ENCODE results near the gene BACE2.

The BACE2 gene

GRCh38 chr21:41245509-41246135 is 77.7 kb downstream of the BACE2 start:
- H3K27ac ChIP-seq (ENCODE audit: low read depth, low read length) = no peak overlapping the region
- TF ChIP-seq CTCF (IDR thresholded peaks at IDR 0.05; ENCODE audit: insufficient read depth, low read length, poor library complexity, severe bottlenecking) = no peak
- no peak for TF ChIP-seq EZH2phosphoT487 (conservative IDR thresholded peaks at IDR 0.05; ENCODE audit: low read length)
- H3K4me2 ChIP-seq (ENCODE audit: low read depth, low read length, poor library complexity, severe bottlenecking) = no peak overlapping the region
- H3K9me3 ChIP-seq (ENCODE audit: insufficient read depth, low read length) = no peaks in the 10 kb centered on the region
- no peaks in the 10 kb centered on the region for H3K79me2 ChIP-seq (ENCODE audit: insufficient read depth, low read length)
- H3K9ac ChIP-seq (ENCODE audit: low read length) = no peak overlapping the region
- no peaks in the 10 kb centered on the region for H4K20me1 ChIP-seq (ENCODE audit: low read depth, low read length)
- H3K27me3 ChIP-seq (ENCODE audit: low read length) = no peaks in the 10 kb centered on the region
- no peaks in the 10 kb centered on the region for H3K36me3 ChIP-seq (ENCODE audit: low read length)
- H2AFZ ChIP-seq (ENCODE audit: low read depth, low read length, severe bottlenecking) = no peak overlapping the region
- H3K4me3 ChIP-seq (ENCODE audit: insufficient read depth, low read length, poor library complexity, severe bottlenecking) = no peak overlapping the region
- H3F3A ChIP-seq (ENCODE audit: insufficient read depth) = no peaks in the 10 kb centered on the region
- H3K9me2 ChIP-seq (replicated peaks; ENCODE audit: insufficient read depth, low read length) = no peaks in the 10 kb centered on the region

- Histone ChIP-seq H3K36me3 (ENCODE audit: low read length) (no peaks in the 10 kb centered on the region), H4K20me1 (ENCODE audit: low read depth, low read length) (no peaks in the 10 kb centered on the region), H3K4me2 (ENCODE audit: low read depth, low read length, poor library complexity, severe bottlenecking) (no peak overlapping the region), H3K9me3 (ENCODE audit: insufficient read depth, low read length) (no peaks in the 10 kb centered on the region), H3F3A (ENCODE audit: insufficient read depth) (no peaks in the 10 kb centered on the region), H3K4me3 (ENCODE audit: insufficient read depth, low read length, poor library complexity, severe bottlenecking) (no peak overlapping the region), H3K27ac (ENCODE audit: low read depth, low read length) (no peak overlapping the region), H2AFZ (ENCODE audit: low read depth, low read length, severe bottlenecking) (no peak overlapping the region), H3K27me3 (ENCODE audit: low read length) (no peaks in the 10 kb centered on the region), H3K9me2 (replicated peaks; ENCODE audit: insufficient read depth, low read length) (no peaks in the 10 kb centered on the region), H3K79me2 (ENCODE audit: insufficient read depth, low read length) (no peaks in the 10 kb centered on the region), H3K9ac (ENCODE audit: low read length) (no peak overlapping the region)
- TF ChIP-seq CTCF (IDR thresholded peaks at IDR 0.05; ENCODE audit: insufficient read depth, low read length, poor library complexity, severe bottlenecking) (no peak), EZH2phosphoT487 (conservative IDR thresholded peaks at IDR 0.05; ENCODE audit: low read length) (no peak)
These were observed 78.8 kb downstream of the BACE2 start for GRCh38 chr21:41246808-41247207.

GRCh38 chr21:41247561-41248545 is 79.9 kb downstream of the BACE2 start:
- Histone ChIP-seq H4K20me1 (ENCODE audit: low read depth, low read length) (no peaks in the 10 kb centered on the region), H3F3A (ENCODE audit: insufficient read depth) (no peaks in the 10 kb centered on the region), H3K9me2 (replicated peaks; ENCODE audit: insufficient read depth, low read length) (no peaks in the 10 kb centered on the region), H3K27me3 (ENCODE audit: low read length) (no peaks in the 10 kb centered on the region), H3K79me2 (ENCODE audit: insufficient read depth, low read length) (no peaks in the 10 kb centered on the region), H3K27ac (ENCODE audit: low read depth, low read length) (no peak overlapping the region), H3K4me2 (ENCODE audit: low read depth, low read length, poor library complexity, severe bottlenecking) (no peak overlapping the region), H2AFZ (ENCODE audit: low read depth, low read length, severe bottlenecking) (no peak overlapping the region), H3K9ac (ENCODE audit: low read length) (no peak overlapping the region), H3K9me3 (ENCODE audit: insufficient read depth, low read length) (no peaks in the 10 kb centered on the region), H3K4me3 (ENCODE audit: insufficient read depth, low read length, poor library complexity, severe bottlenecking) (no peak overlapping the region), H3K36me3 (ENCODE audit: low read length) (no peaks in the 10 kb centered on the region)
- no peak for TF ChIP-seq EZH2phosphoT487 (conservative IDR thresholded peaks at IDR 0.05; ENCODE audit: low read length)
- no peak for TF ChIP-seq CTCF (IDR thresholded peaks at IDR 0.05; ENCODE audit: insufficient read depth, low read length, poor library complexity, severe bottlenecking)
